Activated naive CD8-positive, alpha-beta T cell treated with anti-CD3 and anti-CD28 coated beads, Interleukin-2, amount 50 U/mL, for 16 hours (primary cell): ENCODE results near the gene ACER1.
"Not testable (repeated sequence)": the region's sequence is repeated elsewhere in the genome, so short reads cannot be mapped to it uniquely, and the experiment has no call there.

Experiments used
- DNase-seq: peaks from one replicate; pipeline ENCODE4 v3.0.0-alpha.2; 2020; ENCODE audit warnings: low read depth, low spot score

Gene ACER1, protein sequence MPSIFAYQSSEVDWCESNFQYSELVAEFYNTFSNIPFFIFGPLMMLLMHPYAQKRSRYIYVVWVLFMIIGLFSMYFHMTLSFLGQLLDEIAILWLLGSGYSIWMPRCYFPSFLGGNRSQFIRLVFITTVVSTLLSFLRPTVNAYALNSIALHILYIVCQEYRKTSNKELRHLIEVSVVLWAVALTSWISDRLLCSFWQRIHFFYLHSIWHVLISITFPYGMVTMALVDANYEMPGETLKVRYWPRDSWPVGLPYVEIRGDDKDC

DNA sequence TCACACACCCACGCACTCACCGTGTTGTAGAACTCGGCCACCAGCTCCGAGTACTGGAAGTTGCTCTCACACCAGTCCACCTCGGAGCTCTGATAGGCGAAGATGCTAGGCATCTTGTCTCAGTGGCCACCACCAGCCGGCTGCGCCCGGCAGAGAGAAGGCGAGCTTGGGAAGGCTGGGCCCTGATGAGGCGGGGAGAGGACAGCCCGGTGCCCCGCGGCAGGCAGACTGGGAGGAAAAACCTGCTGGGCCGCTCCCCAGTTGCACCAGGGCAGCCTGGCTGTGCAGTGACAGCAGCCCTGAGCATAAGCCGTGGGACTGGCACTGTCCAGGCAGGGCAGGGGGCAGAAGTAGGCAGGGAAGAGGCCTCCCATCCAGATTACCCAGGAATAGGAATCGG lies at the start of gene ACER1:
ACER1 (minus strand) TSS at position 174 of the 400 bp plus-strand sequence; CDS start at position 113, 61 bp downstream.
- no peak for DNase-seq

DNA sequence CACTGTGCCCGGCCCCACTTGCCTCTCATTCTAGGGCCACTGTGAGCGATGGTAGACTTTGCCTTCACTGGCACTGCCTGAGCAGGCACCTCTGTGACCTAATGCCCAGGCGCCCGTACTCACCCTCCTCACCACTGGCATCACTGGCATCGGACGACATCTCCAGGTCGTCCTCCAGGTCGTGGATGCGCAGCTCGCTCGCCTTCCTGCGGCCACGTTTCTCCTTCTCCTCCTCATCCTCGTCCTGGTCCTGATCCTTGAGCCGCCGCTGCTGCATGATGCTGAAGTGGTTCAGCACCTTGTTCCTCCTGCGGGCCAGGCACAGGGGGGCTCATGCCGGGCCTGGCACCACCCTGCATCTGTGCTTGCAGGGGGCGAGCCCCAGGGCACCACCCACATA lies 49.8 kb upstream of the ACER1 start:
- DNase-seq, result no peak

DNA sequence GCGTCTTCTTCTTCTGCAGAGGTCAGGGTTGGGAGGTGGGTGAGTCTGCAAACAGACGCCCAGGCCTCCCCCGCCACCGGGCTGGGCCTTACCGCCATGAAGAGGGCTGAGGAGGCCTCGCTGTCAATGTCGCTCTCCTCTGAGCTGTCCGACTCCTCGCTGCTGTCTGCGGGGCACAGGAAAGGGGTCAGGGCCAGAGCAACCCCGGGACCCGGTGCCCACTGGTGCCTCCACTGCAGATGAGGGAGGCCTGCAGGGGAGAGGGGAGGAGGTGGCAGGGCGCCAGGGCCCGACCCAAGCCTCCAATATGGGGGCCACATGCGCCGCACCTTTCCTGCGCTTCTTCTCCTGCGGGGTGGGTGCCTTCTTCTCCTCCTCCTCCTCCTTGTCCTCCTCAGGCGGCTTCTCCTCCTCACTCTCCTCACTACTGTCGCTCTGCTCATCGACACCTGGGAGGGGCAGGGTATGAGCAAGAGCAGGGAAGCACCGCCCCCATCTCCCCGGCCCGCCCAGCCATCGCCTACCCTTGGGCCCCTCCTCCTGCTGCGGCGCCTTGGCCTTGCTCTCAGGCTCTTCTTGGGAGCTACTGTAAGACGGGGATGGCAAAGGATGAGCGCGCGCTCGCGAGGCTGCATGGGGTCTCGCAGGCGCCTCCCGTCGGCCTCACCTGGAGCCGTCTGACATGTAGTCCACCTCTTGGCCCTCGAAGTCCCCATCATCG lies 47.8 kb upstream of the ACER1 start:
- no peak for DNase-seq

DNA sequence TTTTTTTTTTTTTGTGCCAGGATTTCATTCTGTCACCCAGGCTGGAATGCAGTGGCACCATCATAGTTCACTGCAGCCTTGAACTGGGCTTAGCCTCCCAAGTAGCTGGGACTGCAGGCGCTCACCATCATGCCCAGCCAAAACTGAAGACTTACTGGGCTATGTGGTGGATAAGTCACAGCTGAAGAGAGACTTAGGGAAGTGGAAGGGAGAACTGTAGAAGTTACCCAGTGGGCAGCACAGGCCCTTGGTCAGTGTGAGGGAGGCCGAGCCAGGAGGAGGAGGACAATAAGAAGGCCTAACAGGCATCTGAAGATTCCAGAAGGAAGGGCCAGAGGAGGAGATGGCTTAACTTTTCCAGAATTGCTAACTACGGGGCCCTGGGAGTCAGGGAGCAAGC lies 46.3 kb upstream of the ACER1 start:
- DNase-seq, result no peak

DNA sequence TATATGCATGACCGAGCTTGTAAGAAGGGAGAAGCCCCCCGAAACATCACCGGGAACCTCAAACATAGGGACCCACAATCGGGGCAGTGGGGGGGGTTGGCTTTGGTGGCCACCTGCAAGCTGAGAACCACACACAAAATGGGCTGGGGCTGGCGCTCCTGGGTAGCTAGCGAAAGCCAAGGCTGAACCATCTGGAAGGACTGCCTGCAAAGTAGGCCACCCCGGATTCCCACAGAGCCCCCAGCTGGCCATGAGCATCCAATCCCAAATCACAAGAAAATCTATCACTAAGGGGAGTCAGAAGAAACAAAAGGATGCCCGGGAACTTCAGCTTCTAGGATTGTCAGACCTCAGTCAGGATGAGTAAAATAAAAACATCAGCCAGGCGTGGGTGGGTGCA lies 45.1 kb upstream of the ACER1 start:
- DNase-seq, result no peak

DNA sequence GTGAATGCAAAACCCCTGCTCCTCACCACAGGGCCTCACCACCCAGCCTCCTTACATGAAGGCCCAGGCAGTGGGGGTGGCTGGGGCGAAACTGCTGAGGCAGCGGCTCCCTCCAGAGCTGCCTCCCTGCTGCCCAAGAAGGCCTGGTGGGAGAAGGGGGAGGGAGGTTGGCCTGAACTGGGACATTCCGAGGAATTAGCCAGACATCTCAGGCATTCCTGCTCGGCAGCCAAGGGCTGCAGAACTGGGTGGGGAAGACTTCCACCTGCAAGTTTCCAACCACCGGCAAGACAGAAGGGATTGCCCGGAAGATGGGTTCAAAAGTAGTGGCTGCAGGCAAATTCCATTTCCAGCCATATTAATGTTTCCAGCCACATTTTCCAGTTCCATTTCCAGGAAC lies 44.6 kb upstream of the ACER1 start:
- no peak for DNase-seq

DNA sequence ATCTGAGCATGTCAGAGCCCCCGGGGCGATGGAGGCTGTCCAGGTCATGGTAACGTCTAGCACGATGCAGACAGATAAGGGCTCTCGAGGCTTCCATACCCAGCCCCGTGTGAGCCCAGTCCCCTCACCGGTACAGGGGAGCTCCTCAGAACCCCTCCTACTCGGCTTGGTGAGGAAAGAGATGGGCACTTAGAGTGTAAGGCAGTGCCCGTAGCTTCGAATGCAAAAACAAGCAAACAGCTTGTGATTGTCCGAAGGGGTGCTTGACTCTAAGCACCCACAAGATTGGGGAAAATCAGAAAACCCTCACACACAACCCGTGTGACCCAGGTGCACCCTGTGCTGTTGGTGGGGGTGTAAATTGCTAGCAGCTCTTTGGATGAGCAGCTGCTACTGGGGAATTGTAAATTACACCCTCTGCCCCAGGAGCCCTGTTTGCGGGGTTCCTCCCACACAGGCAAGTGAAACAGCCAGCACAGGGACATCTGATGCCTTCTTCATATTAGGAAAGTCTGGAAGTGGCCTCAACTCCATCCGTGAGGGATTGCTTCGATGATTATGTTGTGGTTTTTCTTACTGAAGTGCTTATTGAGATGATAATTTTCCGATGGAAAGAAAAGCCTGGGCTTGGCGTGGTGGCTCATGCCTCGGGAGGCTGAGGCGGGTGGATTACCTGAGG lies 43.2 kb upstream of the ACER1 start:
- DNase-seq, result no peak

DNA sequence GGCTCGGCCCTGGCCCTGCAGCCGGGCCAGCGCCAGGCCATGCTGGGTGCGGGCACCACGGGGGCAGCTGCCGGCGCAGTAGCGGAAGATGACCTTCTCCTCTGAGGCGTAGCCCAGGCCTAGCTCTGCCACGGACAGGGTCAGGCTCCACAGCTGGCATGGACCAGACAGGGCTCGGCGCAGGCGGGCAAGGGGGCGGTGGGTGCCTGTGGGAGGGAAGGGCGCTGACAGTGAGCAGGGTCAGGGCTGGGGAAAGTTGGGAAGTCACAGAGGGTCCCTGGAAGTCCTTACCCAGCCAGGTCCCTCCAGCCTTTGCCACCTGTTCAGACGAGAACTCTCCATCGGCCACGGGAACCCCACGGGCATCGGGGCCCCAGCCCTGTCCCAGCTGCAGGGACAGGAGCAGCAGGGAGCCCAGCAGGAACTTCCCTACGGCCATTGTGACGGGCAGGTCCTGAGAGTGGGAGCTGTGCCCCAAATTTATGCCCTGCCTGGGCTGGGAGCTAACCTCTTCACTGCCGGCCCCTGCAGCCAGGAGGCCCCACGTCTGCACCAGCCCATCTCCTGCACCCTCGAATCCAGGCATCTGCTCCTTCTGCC lies 42.1 kb upstream of the ACER1 start, which contains the start of gene PSPN:
PSPN (minus strand) TSS at position 523 of the 600 bp plus-strand sequence; CDS start at position 439, 84 bp downstream.
- DNase-seq, result no peak

DNA sequence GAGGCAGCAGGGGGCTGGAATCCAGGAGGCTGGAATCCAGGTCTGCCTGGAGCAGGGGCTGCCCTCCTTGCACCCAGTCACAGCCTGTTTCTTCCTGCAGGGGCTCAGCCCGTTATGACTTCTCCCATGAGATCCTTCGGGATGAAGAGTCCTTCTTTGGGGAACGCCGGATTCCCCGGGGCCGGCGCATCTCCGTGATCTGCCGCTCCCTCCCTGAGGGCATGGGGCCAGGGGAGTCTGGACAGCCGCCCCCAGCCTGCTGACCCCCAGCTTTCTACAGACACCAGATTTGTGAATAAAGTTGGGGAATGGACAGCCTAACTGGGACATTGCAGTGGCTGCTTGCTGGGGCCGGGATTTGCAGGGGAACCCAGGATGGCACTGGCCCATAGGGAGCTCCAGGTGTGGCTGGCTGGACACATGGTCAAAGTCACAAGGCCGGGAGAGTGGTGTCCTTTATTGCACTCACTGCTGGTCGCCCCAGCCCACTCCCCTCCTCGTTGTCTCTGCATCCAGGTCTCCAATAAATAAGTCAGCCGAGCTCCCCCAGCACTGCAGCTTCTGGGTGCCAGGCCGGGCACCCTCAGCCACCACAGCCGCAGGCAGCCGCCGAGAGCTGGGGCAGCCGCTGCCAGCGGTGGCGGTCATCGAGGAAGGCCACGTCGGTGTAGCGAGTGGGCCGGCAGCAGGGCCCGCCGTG lies 41.4 kb upstream of the ACER1 start:
- no peak for DNase-seq

DNA sequence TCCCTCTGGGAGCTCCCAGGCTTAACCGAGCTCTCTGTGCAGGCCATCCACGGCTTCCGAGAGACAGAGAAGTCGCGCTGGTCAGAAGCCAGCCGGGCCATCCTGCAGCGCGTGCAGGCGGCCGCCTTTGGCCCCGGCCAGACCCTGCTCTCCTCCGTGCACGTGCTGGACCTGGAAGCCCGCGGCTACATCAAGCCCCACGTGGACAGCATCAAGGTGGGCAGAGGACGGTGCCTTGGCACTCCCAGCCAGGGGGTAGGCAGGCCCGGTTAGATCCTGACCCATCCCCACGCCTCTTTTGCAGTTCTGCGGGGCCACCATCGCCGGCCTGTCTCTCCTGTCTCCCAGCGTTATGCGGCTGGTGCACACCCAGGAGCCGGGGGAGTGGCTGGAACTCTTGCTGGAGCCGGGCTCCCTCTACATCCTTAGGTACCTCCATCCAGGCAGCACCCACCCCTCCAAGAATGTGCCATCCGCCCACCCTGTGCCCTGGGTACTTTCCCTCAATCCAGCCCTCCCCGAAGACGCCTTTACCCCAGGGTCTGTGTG lies 40.8 kb upstream of the ACER1 start:
- no peak for DNase-seq

DNA sequence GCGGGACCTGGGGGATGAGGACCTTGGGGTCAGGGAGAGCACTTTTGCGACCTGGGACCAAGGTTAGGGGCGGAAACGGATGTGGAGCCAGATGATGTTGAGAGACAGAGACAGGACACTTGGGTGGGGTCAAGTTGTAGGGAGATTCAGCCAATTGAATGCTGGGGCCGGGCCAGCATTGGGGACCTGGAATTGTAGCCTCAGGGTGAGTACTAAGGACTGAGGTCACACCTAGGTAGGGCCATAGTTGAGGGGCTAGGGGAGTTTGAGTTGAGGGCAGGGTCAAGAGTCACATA lies 40.3 kb upstream of the ACER1 start:
- no peak for DNase-seq

DNA sequence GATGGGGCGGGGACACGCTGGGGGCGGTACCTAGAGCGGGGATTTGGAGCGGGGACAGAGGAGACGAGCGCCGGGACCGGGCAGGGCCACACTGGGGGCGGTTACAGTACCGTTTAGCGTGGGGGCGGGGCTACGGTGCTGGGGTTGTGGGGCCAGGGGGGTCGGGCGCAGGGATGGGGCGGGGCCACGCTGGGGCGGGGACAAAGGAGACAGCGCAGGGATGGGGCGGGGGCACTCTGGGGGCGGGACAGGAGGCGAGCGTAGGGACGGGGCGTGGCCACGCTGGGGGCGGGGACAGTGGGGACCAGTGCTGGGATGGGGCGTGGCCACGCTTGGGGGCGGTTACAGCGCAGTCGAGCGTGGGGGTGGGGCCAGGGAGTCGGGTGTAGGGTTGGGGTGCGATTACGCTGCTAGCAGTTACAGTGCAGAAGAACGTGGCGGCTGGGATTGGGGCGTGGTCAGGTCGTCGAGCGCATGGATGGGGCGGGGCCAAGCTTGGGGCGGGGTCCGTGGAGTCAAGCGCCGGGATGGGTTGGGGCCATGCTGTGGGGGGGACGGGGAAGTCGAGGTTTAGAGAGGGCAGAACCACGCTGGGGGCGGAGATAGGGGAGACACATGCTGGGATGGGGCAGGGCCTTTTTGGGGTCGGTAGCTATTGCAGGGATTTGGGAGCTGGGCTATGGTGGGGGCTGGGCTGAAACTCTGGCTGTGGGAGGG lies 39.8 kb upstream of the ACER1 start:
- DNase-seq, result peak; percentile 99

DNA sequence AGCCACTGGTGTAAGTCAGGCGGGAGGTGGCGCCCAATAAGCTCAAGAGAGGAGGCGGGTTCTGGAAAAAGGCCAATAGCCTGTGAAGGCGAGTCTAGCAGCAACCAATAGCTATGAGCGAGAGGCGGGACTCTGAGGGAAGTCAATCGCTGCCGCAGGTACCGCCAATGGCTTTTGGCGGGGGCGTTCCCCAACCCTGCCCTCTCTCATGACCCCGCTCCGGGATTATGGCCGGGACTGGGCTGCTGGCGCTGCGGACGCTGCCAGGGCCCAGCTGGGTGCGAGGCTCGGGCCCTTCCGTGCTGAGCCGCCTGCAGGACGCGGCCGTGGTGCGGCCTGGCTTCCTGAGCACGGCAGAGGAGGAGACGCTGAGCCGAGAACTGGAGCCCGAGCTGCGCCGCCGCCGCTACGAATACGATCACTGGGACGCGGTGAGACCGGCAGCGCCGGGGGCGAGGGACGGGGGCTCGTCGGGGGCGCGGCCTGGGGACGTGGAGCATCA lies 39.2 kb upstream of the ACER1 start, which contains the start of gene ALKBH7:
ALKBH7 (plus strand) TSS at position 201 of the 502 bp plus-strand sequence; CDS start at position 228, 27 bp downstream.
- peak; percentile 95 for DNase-seq

DNA sequence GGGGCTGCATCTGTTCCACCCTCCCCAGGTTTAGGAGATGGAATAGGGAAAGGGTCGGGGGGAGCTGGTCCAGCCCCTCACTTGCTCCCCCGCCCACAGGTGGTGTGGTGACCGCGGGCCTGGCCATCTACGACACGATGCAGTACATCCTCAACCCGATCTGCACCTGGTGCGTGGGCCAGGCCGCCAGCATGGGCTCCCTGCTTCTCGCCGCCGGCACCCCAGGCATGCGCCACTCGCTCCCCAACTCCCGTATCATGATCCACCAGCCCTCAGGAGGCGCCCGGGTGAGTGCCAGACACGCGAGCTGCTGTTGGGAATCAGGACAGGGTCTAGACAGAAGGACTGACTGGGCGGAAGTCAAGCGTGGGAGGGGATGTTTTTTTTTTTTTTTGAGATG lies 30.9 kb upstream of the ACER1 start:
- DNase-seq, result no peak

DNA sequence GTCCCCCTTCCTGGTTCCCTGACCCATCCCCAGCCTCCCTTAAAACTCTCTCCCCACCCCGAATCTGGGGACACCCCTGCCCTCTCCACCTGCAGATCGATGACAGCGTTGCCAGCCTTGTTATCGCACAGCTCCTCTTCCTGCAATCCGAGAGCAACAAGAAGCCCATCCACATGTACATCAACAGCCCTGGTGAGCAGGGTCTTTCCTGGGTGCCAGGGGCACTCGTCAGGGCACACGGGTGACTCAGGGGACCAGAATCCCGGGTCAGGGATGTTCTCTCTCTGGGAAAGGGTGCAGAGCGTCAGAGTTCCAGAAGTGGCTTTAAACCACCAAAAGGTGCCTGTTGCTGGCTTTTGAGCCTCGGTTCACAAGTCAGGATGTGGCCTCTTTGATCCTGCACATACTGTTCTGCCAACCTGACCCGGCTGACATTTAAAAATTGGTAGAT lies 29.0 kb upstream of the ACER1 start:
- DNase-seq, result no peak

DNA sequence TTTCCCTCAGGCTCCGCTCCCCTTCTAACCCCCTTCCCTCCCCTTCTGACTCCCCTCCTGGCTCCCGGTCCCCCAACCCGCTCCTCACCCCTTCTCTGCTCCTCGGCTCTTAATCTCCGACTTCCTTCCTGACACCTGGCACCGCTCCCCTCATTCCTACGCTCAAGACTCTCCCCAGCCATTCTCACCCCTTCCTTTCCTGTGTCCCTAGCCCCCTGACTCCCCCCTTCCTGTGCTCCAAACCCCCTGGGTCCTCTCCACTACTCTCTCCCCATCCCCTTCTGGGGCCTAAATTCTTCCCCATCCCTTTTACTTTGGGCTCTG lies 28.6 kb upstream of the ACER1 start:
- DNase-seq, result no peak

DNA sequence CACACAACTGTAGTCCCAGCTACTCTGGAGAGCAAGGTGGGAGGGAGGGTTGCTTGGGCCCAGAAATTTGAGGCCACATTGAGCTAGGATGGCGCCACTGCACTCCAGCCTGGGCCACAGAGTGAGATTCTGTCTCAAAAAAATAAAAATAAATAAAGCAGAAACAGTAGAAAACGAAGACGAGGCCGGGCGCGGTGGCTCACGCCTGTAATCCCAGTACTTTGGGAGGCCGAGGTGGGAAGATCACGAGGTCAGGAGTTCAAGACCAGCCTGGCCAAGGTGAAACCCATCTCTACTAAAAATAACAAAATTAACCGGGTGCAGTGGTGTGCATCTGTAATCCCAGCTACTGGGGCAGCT lies 27.4 kb upstream of the ACER1 start:
- DNase-seq, result not testable (repeated sequence)

DNA sequence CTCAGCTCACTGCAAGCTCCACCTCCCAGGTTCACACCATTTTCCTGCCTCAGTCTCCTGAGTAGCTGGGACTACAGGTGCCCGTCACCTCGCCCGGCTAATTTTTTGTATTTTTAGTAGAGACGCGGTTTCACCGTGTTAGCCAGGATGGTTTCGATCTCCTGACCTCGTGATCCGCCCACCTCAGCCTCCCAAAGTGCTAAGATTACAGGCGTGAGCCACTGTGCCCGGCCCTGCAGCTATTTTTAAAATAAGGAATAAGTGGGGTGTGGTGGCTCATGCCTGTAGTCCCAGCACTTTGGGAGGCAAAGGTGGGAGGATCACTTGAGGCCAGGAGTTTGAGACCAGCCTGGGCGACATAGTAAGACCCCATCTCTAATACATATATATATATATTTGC lies 27.0 kb upstream of the ACER1 start:
- not testable (repeated sequence) for DNase-seq

DNA sequence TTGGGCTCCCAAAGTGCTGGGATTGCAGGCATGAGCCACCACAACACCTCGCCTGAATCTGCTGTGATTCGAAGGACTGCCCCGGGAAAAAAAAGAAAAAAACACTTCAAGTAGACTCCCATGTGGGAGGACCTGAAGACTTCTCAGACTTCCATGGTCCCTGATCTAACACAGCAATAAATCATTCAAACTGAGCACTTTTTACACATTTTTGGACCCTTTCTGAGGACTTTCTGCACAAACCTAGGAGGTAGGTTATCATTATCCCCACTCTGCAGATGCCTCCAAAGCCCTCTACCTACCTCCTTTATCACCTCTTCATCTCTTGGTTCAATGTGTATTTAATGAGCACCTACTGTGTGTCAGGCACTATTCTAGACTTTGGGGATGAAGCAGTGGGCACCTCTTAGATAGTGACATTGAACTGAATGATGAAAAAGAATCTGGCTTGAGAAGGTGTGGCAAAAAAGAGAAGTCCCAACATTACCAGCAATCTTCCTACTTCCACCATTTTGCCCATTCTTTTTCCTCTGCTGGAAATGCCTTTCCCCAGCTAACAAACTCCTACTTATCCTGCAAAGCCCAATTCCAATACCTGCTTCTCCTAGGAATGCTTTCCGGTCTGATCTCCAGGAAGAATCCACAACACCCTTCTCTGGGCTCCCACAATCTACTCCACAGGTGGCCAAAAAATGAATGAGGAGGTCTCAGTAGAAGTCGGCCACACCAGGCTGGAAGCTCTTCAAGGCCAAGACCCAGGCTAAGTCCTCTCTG lies 26.3 kb upstream of the ACER1 start:
- no peak for DNase-seq

DNA sequence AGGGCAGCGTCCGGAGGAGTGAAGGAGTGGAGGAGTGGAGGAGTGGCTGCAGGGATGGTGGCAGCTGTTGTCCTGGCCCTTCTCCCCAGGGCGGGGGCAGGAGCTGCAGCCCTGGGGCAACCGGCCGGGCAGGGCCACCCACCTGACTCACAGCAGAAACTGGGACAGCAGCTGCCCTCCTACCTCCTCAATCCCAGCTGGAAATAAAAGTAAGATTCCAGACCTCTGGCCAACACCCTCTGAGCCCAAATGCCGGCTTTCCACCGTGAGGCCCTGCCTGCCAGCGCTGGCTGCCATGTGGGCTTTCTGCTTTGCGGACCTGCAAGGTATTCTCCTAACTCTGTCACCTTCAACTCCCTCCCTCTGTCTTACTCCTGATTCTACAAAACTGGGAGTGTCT lies 24.6 kb upstream of the ACER1 start:
- DNase-seq, result no peak
